Right lobe of liver (tissue), 6 donors: ENCODE data around the gene MTCL3.

Source experiments
- ATAC-seq, 4 donors: fragments of 200-7000 bp; cut with Tn5 transposase; one replicate each; pipeline ENCODE4 v1.9.1; 2020; ENCODE audit warnings: mild to moderate bottlenecking in 4 of 4, moderate library complexity in 4 of 4
- DNase-seq, 3 donors: peaks; one replicate each; pipeline ENCODE4 v3.0.0-alpha.2; 2020
- H3K27ac ChIP-seq, 3 donors: fragments of 200-600 bp; one replicate each; pipeline ENCODE4 v1.8.0; 2022
- H3K27me3 ChIP-seq, 2 donors: fragments of 200-600 bp; one replicate each; pipeline ENCODE4 v1.8.0; 2022
- H3K36me3 ChIP-seq, 4 donors: fragments of 200-600 bp; sonication (generic) in 1 of 4; one replicate each; pipeline versions ENCODE4 v1.5.1 to v1.8.0; 2017 to 2022; ENCODE audit warnings: control low read depth in 1 of 4
- H3K4me1 ChIP-seq, 4 donors: fragments of 200-600 bp; sonication (generic) in 1 of 4; one replicate each; pipeline versions ENCODE4 v1.5.1 to v1.8.0; 2017 to 2022; ENCODE audit warnings: control low read depth in 1 of 4
- H3K4me3 ChIP-seq, 3 donors: fragments of 200-600 bp; one replicate each; pipeline ENCODE4 v1.8.0; 2022
- H3K9me3 ChIP-seq, 4 donors: fragments of 200-600 bp; sonication (generic) in 1 of 4; one replicate each; pipeline versions ENCODE4 v1.5.1 to v1.8.0; 2017 to 2022; ENCODE audit warnings: control low read depth in 1 of 4
- POLR2A ChIP-seq: fragments of 450-650 bp; IDR thresholded peaks from one replicate; pipeline ENCODE4 v1.6.1; 2017; ENCODE audit warnings: antibody characterized with exemption, mild to moderate bottlenecking
- WGBS: methylation state at CpG from one replicate; pipeline ENCODE4 v1.1.6; 2018; ENCODE audit warnings: low coverage, low lambda C conversion rate; ENCODE audit not compliant: insufficient coverage; ENCODE audit errors: missing lambda C conversion rate; 5-methylcytosine and 5-hydroxymethylcytosine counted together
- intact Hi-C, 2 donors: fragments of 100-400 bp; cut with DNase I; formaldehyde crosslinking; loops; one replicate each; pipeline versions ENCODE4 v1.11.2 to v1.14.1; 2022
- TF ChIP-seq, protein P1 (sequence below), 4 donors: fragments of 200-600 bp in 3 of 4; fragments of 450-650 bp in 1 of 4; IDR thresholded peaks; one replicate each; pipeline versions ENCODE4 v1.5.1 to v1.8.0; 2016 to 2022; ENCODE audit warnings: antibody characterized with exemption in 4 of 4, mild to moderate bottlenecking in 2 of 4
- donor health status: DM: no; HTN: yes; CAD: no.
- donor health status: DM: no; HTN: no; CAD: no.
- donor health status: DM: no; HTN: no; CAD: no.
- donor health status: DM: no; HTN: yes; CAD: no.
- donor health status: DM: no; HTN: yes; CAD: no.

The MTCL3 gene

DNA sequence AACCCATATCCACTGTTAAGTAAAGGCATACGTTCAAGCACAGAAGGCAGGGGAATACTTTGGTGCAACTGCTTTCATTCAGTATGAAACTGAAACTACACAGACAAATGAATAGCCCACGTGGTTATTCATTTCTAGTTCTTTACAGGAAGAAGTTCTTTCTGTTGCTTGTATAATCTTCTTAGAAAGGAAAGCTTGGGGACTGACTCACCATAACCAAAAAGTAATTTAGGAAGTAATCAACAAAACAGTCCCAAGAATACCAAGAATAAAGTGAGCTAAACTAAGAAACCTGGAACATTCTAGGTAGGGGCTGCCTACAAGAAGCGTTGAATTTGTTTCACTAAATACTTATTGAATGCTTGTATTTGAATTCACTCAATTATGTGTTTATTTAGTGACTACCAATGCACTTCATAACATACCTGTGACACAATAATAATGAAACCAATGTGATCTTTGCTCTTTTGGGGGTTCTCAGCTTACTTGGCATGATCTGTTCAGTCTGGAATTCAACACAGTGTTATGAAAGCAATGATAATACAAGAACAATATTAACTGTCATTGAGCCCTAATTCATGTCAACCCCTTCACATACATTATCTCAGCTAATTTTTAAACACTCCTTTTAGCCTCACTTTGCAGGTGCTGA is 34.8 kb downstream of the MTCL3 start:
- no peaks in the 10 kb centered on the region for H3K36me3 ChIP-seq
- H3K9me3 ChIP-seq = no peaks in the 10 kb centered on the region
- H3K4me1 ChIP-seq = no peaks in the 10 kb centered on the region
- peak overlapping the region in 1 of 3 donors; percentile 8 for H3K4me3 ChIP-seq
- ATAC-seq (peak; percentile 78 to 91 (median 84)), DNase-seq (no peak)
- H3K27ac ChIP-seq = peak overlapping the region in 2 of 3 donors; percentile 48 to 70
- 5% methylated on average over 3 of the region's 3 CpGs for WGBS
- intact Hi-C loops = no loop called here
- TF ChIP-seq POLR2A = peak; percentile 13
- TF ChIP-seq, protein P1, sequence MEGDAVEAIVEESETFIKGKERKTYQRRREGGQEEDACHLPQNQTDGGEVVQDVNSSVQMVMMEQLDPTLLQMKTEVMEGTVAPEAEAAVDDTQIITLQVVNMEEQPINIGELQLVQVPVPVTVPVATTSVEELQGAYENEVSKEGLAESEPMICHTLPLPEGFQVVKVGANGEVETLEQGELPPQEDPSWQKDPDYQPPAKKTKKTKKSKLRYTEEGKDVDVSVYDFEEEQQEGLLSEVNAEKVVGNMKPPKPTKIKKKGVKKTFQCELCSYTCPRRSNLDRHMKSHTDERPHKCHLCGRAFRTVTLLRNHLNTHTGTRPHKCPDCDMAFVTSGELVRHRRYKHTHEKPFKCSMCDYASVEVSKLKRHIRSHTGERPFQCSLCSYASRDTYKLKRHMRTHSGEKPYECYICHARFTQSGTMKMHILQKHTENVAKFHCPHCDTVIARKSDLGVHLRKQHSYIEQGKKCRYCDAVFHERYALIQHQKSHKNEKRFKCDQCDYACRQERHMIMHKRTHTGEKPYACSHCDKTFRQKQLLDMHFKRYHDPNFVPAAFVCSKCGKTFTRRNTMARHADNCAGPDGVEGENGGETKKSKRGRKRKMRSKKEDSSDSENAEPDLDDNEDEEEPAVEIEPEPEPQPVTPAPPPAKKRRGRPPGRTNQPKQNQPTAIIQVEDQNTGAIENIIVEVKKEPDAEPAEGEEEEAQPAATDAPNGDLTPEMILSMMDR (IDR thresholded peaks at IDR 0.05) = no peak
- no peaks in the 10 kb centered on the region for H3K27me3 ChIP-seq

DNA sequence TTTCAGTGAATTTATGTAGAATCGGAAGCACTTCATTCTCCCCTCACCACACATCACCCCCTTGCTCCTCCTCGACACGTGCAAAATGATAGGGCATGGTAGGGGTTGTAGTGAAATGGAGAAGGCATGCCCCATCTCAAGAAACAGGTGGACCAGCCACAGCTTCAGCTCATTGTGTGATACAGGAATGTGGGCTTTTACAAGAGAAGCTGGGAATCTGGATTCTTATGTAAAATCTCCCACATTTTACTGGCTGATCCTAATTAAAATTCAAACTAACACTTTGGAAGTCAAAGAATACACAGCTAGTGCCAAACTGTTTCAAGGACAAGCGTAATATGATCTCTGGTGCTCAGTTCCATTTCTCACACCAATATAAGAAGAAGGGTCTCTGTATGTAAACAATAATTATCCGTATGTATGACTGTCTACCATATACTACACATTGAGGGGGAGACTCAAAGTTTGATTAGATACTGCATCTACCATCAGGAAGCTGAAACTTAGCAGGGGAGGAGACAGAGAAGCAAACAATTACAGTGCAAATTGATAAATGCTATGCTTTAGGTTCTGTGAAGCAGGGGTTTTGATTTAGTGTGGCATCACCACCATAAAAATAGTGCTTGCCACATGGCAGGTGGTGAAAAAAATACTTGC is 35.6 kb downstream of the MTCL3 start:
- peak in 1 of 4 donors; percentile 8 for ATAC-seq
- DNase-seq = no peak
- Histone ChIP-seq H3K27me3 (no peaks in the 10 kb centered on the region), H3K36me3 (no peaks in the 10 kb centered on the region), H3K4me1 (no peaks in the 10 kb centered on the region), H3K4me3 (no peak overlapping the region), H3K9me3 (no peaks in the 10 kb centered on the region), H3K27ac (peak overlapping the region in 2 of 3 donors; percentile 48 to 70)
- intact Hi-C loops = no loop called here
- 58% methylated on average over 5 of the region's 5 CpGs for WGBS
- TF ChIP-seq POLR2A = no peak
- TF ChIP-seq, protein P1 (IDR thresholded peaks at IDR 0.05) = no peak

DNA sequence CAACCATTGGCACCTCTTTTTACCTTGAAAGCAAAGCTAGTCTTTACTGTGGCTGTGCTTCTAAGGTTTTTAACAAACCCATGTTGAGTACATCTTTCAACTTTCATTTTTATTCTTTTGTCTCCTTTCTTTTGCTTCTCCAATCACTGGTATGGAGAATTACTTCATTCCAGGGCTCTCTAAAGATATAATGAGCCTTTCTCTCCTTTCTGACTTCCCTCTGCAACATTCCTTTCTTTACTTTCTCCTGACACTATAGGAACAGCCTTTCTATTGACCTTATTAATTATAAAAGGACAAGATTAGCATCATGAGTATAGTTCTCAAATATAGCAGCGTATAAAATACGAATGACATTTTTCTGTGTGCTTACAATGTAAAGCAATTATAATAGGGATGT is 36.8 kb downstream of the MTCL3 start:
- ATAC-seq (no peak), DNase-seq (no peak)
- WGBS = 93% methylated on average over 2 of the region's 2 CpGs
- Histone ChIP-seq H3K4me3 (no peak overlapping the region), H3K27ac (peak overlapping the region in 1 of 3 donors; percentile 46), H3K4me1 (no peaks in the 10 kb centered on the region), H3K27me3 (no peaks in the 10 kb centered on the region), H3K9me3 (no peaks in the 10 kb centered on the region), H3K36me3 (no peaks in the 10 kb centered on the region)
- intact Hi-C loops = no loop called here
- no peak for TF ChIP-seq POLR2A
- TF ChIP-seq, protein P1 (IDR thresholded peaks at IDR 0.05) = no peak

DNA sequence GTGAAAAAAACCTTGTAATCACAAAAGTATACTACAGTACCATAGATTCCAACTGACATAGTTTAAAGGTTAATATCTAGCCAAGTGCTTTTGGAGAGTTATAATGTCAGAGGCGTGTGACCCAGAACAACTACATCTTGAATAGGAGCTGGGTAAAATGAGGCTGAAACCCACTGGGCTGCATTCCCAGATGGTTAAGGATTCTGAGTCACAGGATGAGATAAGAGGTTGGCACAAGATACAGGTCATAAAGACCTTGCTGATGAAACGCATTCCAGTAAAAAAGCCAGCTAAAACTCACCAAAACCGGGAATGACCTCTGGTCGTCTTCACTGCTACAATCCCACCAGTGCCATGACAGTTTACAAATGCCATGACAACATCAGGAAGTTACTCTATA is 37.5 kb downstream of the MTCL3 start:
- Histone ChIP-seq H3K4me3 (no peak overlapping the region), H3K9me3 (no peaks in the 10 kb centered on the region), H3K4me1 (no peaks in the 10 kb centered on the region), H3K36me3 (no peaks in the 10 kb centered on the region), H3K27ac (peak overlapping the region in 1 of 3 donors; percentile 46), H3K27me3 (no peaks in the 10 kb centered on the region)
- DNase-seq = no peak
- TF ChIP-seq, protein P1 (IDR thresholded peaks at IDR 0.05) = no peak
- WGBS = 28% methylated on average over 4 of the region's 4 CpGs
- intact Hi-C loops = no loop called here
- ATAC-seq = peak in 1 of 4 donors; percentile 61
